H1 (cell line): ENCODE data around the gene DEFB128. TPM values are rescaled to one million over a fixed set of nuclear protein-coding genes. Genes with fewer than 3 reads are reported as not detected.
A peak's percentile ranks its signal among the peaks of the same experiment; 100 is the strongest.

Experiments used
- CTCF ChIA-PET: fragments of 300-600 bp; sonication (Branson Sonifier 250); formaldehyde crosslinking; loops from one replicate; lab custom pipeline; 2021; ENCODE audit not compliant: partially characterized antibody; lab: Charles Lee
- POLR2A ChIA-PET: fragments of 300-600 bp; sonication (Branson Sonifier 250); formaldehyde crosslinking; loops from one replicate; lab custom pipeline; 2021; ENCODE audit warnings: inconsistent platforms; ENCODE audit not compliant: partially characterized antibody; lab: Charles Lee
- DNase-seq, 2 experiments: peaks; one replicate each; pipeline versions ENCODE4 v3.0.0 to v3.0.0-alpha.2; 2010 to 2022; ENCODE audit warnings: low spot score in 2 of 2, low read depth in 1 of 2, mixed read lengths in 1 of 2
- FAIRE-seq: peaks from 2 replicates; lab custom pipeline; 2011; peaks lifted over from hg19 to GRCh38; lab: Jason Lieb, UNC
- H2AFZ ChIP-seq: 2 replicates; pipeline ENCODE4 v1.8.1; 2012; ENCODE audit warnings: low read length, inconsistent platforms
- H2AK5ac ChIP-seq: 2 replicates; pipeline ENCODE4 v1.6.1; 2013; ENCODE audit warnings: low read depth, low read length
- H2BK120ac ChIP-seq: replicated peaks from 2 replicates; pipeline ENCODE3; 2013; ENCODE audit warnings: low read depth, low read length, inconsistent platforms
- H2BK12ac ChIP-seq: 2 replicates; pipeline ENCODE4 v1.6.1; 2013; ENCODE audit warnings: low read depth, low read length
- H2BK15ac ChIP-seq: 2 replicates; pipeline ENCODE4 v1.6.1; 2013; ENCODE audit warnings: low read length
- H2BK20ac ChIP-seq: 2 replicates; pipeline ENCODE4 v1.6.1; 2013; ENCODE audit warnings: low read length
- H2BK5ac ChIP-seq: 2 replicates; pipeline ENCODE4 v1.6.1; 2013; ENCODE audit warnings: low read depth, low read length
- H3K14ac ChIP-seq: 2 replicates; pipeline ENCODE4 v1.6.1; 2013; ENCODE audit warnings: inconsistent platforms; ENCODE audit not compliant: insufficient read length
- H3K18ac ChIP-seq: 2 replicates; pipeline ENCODE4 v1.6.1; 2013; ENCODE audit warnings: low read length; ENCODE audit errors: extremely low read depth
- H3K23ac ChIP-seq: 2 replicates; pipeline ENCODE4 v1.6.1; 2013; ENCODE audit warnings: inconsistent platforms; ENCODE audit not compliant: insufficient read length
- H3K23me2 ChIP-seq: 2 replicates; pipeline ENCODE4 v1.6.1; 2013; ENCODE audit warnings: low read depth, low read length
- H3K27ac ChIP-seq: 2 replicates; pipeline ENCODE4 v1.6.1; 2011; ENCODE audit warnings: low read depth, low read length, inconsistent platforms
- H3K27me3 ChIP-seq, 4 experiments: replicated peaks in 1 of 4; 1 replicate in 1 of 4; 2 replicates in 3 of 4; pipeline versions ENCODE4 v1.6.1 to v1.8.1; 2011 to 2013; ENCODE audit warnings: low read length in 3 of 4, mild to moderate bottlenecking in 3 of 4, inconsistent platforms in 2 of 4, mixed read lengths in 2 of 4, moderate library complexity in 1 of 4; ENCODE audit not compliant: control insufficient read depth in 3 of 4, insufficient read depth in 3 of 4; ENCODE audit errors: extremely low read depth in 1 of 4
- H3K36me3 ChIP-seq, 4 experiments: 2 replicates each; pipeline versions ENCODE4 v1.6.1 to v1.8.1; 2011 to 2013; ENCODE audit warnings: mild to moderate bottlenecking in 4 of 4, low read length in 3 of 4, moderate library complexity in 2 of 4, control low read depth in 1 of 4, inconsistent platforms in 1 of 4; ENCODE audit not compliant: insufficient read depth in 4 of 4, control insufficient read depth in 2 of 4
- H3K4ac ChIP-seq: replicated peaks from 2 replicates; pipeline ENCODE3; 2013; ENCODE audit warnings: low read length, low read depth, mixed read lengths, inconsistent platforms; ENCODE audit not compliant: insufficient read length
- H3K4me1 ChIP-seq, 4 experiments: replicated peaks in 1 of 4; 1 replicate in 1 of 4; 2 replicates in 3 of 4; pipeline versions ENCODE4 v1.6.1 to v1.8.1; 2011 to 2013; ENCODE audit warnings: low read length in 3 of 4, inconsistent platforms in 2 of 4, mixed read lengths in 1 of 4; ENCODE audit not compliant: insufficient read depth in 4 of 4, control insufficient read depth in 3 of 4
- H3K4me2 ChIP-seq, 2 experiments: 2 replicates each; pipeline versions ENCODE4 v1.6.1 to v1.8.1; 2011 to 2013; ENCODE audit warnings: low read depth in 2 of 2, low read length in 2 of 2, control low read depth in 1 of 2, inconsistent platforms in 1 of 2, mild to moderate bottlenecking in 1 of 2; ENCODE audit not compliant: insufficient read depth in 1 of 2
- H3K4me3 ChIP-seq, 4 experiments: fragments of 200-600, 300-600 bp in 1 of 4; sonication (generic), shearing (Covaris generic), sonication (Bioruptor Twin) in 1 of 4; 2 replicates each; pipeline versions ENCODE4 v1.5.1 to v1.8.1; 2011 to 2016; ENCODE audit warnings: low read length in 4 of 4, low read depth in 3 of 4, control low read depth in 2 of 4, inconsistent platforms in 2 of 4, mild to moderate bottlenecking in 2 of 4, mixed read lengths in 1 of 4, moderate library complexity in 1 of 4; ENCODE audit not compliant: insufficient read depth in 2 of 4; ENCODE audit errors: extremely low read depth in 1 of 4
- H3K56ac ChIP-seq: replicated peaks from 2 replicates; pipeline ENCODE3; 2013; ENCODE audit warnings: low read depth, mild to moderate bottlenecking, mixed read lengths, low read length, inconsistent platforms; ENCODE audit not compliant: insufficient read length
- H3K79me1 ChIP-seq: 2 replicates; pipeline ENCODE4 v1.6.1; 2013; ENCODE audit warnings: low read depth, low read length, control low read depth
- H3K79me2 ChIP-seq, 2 experiments: 2 replicates each; pipeline versions ENCODE4 v1.6.1 to v1.8.1; 2012 to 2013; ENCODE audit warnings: low read length in 2 of 2, mild to moderate bottlenecking in 2 of 2, inconsistent platforms in 1 of 2; ENCODE audit not compliant: insufficient read depth in 2 of 2, control insufficient read depth in 1 of 2
- H3K9ac ChIP-seq, 4 experiments: replicated peaks in 1 of 4; 1 replicate in 1 of 4; 2 replicates in 3 of 4; pipeline versions ENCODE4 v1.6.1 to v1.8.1; 2011 to 2013; ENCODE audit warnings: low read depth in 3 of 4, low read length in 3 of 4, control low read depth in 2 of 4, mild to moderate bottlenecking in 2 of 4, moderate library complexity in 2 of 4, inconsistent platforms in 1 of 4; ENCODE audit errors: extremely low read depth in 1 of 4
- H3K9me3 ChIP-seq, 2 experiments: 2 replicates each; pipeline versions ENCODE4 v1.6.1 to v1.8.1; 2012 to 2013; ENCODE audit warnings: mild to moderate bottlenecking in 2 of 2, moderate library complexity in 2 of 2, control low read depth in 1 of 2, inconsistent platforms in 1 of 2, low read depth in 1 of 2, low read length in 1 of 2, mixed read lengths in 1 of 2; ENCODE audit not compliant: insufficient read depth in 2 of 2
- H4K20me1 ChIP-seq, 2 experiments: replicated peaks in 1 of 2; 2 replicates each; pipeline versions ENCODE3 to v1.8.1; 2011 to 2013; ENCODE audit warnings: inconsistent platforms in 2 of 2, low read length in 2 of 2, mild to moderate bottlenecking in 1 of 2; ENCODE audit not compliant: insufficient read depth in 2 of 2, control insufficient read depth in 1 of 2
- H4K5ac ChIP-seq: 2 replicates; pipeline ENCODE4 v1.6.1; 2013; ENCODE audit warnings: low read length, low read depth, mixed read lengths, inconsistent platforms; ENCODE audit not compliant: insufficient read length
- H4K8ac ChIP-seq: 2 replicates; pipeline ENCODE4 v1.8.0; 2013; ENCODE audit warnings: mild to moderate bottlenecking, moderate library complexity, low read length, inconsistent platforms; ENCODE audit not compliant: insufficient read depth; ENCODE audit errors: extremely low read depth
- H4K91ac ChIP-seq: replicated peaks from 2 replicates; pipeline ENCODE3; 2013; ENCODE audit warnings: low read length, mixed read lengths, inconsistent platforms; ENCODE audit not compliant: insufficient read length
- RAD21 ChIP-seq, 2 experiments: IDR thresholded peaks in 1 of 2; conservative IDR thresholded peaks in 1 of 2; 2 replicates each; pipeline ENCODE4 v1.6.1; 2011; ENCODE audit warnings: low read depth in 2 of 2, low read length in 2 of 2, improper control_type of control experiment in 1 of 2, inconsistent platforms in 1 of 2, mild to moderate bottlenecking in 1 of 2, moderate library complexity in 1 of 2
- RNF2 ChIP-seq: fragments of 200-900, 300-1000 bp; sonication (generic); IDR thresholded peaks from 2 replicates; pipeline ENCODE4 v1.7.1; 2016; ENCODE audit warnings: borderline replicate concordance, low read depth, mild to moderate bottlenecking, antibody characterized with exemption, low read length; ENCODE audit not compliant: poor library complexity, severe bottlenecking; ENCODE audit errors: missing control alignments
- WGBS, 2 experiments: shearing (Covaris generic) in 1 of 2; methylation state at CpG; one replicate each; pipeline versions ENCODE4 v1.1.6 to v1.1.7; 2013 to 2015; ENCODE audit warnings: low lambda C conversion rate in 2 of 2, mixed read lengths in 2 of 2, inconsistent platforms in 1 of 2, low coverage in 1 of 2, missing lambda C conversion rate in 1 of 2; ENCODE audit not compliant: insufficient replicate concordance in 2 of 2, insufficient coverage in 1 of 2, insufficient read length in 1 of 2; ENCODE audit errors: extremely low coverage in 1 of 2, missing lambda C conversion rate in 1 of 2; 5-methylcytosine and 5-hydroxymethylcytosine counted together
- polyA plus RNA-seq, 7 experiments: library from polyadenylated mRNA; depleted of rRNA in 3 of 7; stranded (reverse) in 5 of 7; unstranded in 2 of 7; fragments of >200 nt in 5 of 7; fragments of 200-250 nt in 2 of 7; gene quantifications; 1 replicate in 5 of 7; 2 replicates in 1 of 7; 4 replicates in 1 of 7; pipeline versions ENCODE4 v1.2.1 to v1.2.3, GENCODE V29; 2011 to 2013; ENCODE audit warnings: missing spikeins in 2 of 7, mixed read lengths in 2 of 7
- total RNA-seq: library from RNA; stranded (reverse); fragmentation: NEBNext Ultra II Directional; extraction: Animal tissue kit (Norgen Biotek cat#: 25700); gene quantifications from 2 replicates; pipeline ENCODE4 v1.2.1, GENCODE V29; 2021

Gene DEFB128
- total and polyA plus RNA-seq, 2 of the 8 experiments (the other 6 are each of a cell fraction or from before 2014, with no cell fraction given) = not detected

- no peak for DNase-seq
- no peak for FAIRE-seq
- no peak overlapping the region for H2AFZ ChIP-seq
- peak; percentile 25 to 49 for TF ChIP-seq RAD21 (IDR thresholded peaks at IDR 0.05 in 1 of 2, conservative IDR thresholded peaks at IDR 0.05 in 1 of 2; ENCODE audit: low read depth in 2 of 2, low read length in 2 of 2)
- TF ChIP-seq RNF2 = no peak
Observed at GRCh38 chr20:235891-236290, 46.4 kb upstream of the DEFB128 start.

More at GRCh38 chr20:235891-236290, 46.4 kb upstream of the DEFB128 start:
- no peak overlapping the region for H4K8ac ChIP-seq
- no peak overlapping the region for H2BK12ac ChIP-seq
- H2BK120ac ChIP-seq = no peak overlapping the region
- H3K79me1 ChIP-seq = no peaks in the 10 kb centered on the region
- no peak overlapping the region for H2BK15ac ChIP-seq
- no peaks in the 10 kb centered on the region; a peak in 1 of 7 replicates for H3K27me3 ChIP-seq
- no peaks in the 10 kb centered on the region for H3K4me1 ChIP-seq
- no peaks in the 10 kb centered on the region for H3K23me2 ChIP-seq
- H3K18ac ChIP-seq = no peak overlapping the region
- no peak overlapping the region for H4K91ac ChIP-seq
- H2BK5ac ChIP-seq = no peak overlapping the region
- H3K14ac ChIP-seq = no peak overlapping the region
- H3K9ac ChIP-seq = no peak overlapping the region
- H3K4me3 ChIP-seq = no peak overlapping the region
- H4K5ac ChIP-seq = no peak overlapping the region
- no peaks in the 10 kb centered on the region for H3K36me3 ChIP-seq
- ChIA-PET CTCF (no interaction called here), POLR2A (no interaction called here)
- H3K27ac ChIP-seq = no peak overlapping the region
- H3K9me3 ChIP-seq = peaks cover 0 to 6% of the 10 kb centered on the region in 2 experiments; a peak in 2 of 4 replicates
- H2AK5ac ChIP-seq = no peak overlapping the region
- no peak overlapping the region for H3K56ac ChIP-seq
- H2BK20ac ChIP-seq = no peak overlapping the region
- WGBS, 2 experiments = 86% methylated on average over 1 of the region's 1 CpG; no CpG with 5 or more reads in 1 of the 2 experiments
- H3K23ac ChIP-seq = no peak overlapping the region
- H3K4me2 ChIP-seq = no peak overlapping the region
- H3K79me2 ChIP-seq = no peaks in the 10 kb centered on the region
- no peak overlapping the region for H3K4ac ChIP-seq
- H4K20me1 ChIP-seq = no peaks in the 10 kb centered on the region
